CD4-positive, alpha-beta T cell treated with Interleukin-17A for 4 hours (primary cell): ENCODE results near the gene DNPEP.

Experiments used
- DNase-seq: peaks from one replicate; pipeline ENCODE4 v3.0.0-alpha.2; 2020; ENCODE audit warnings: mixed read lengths

The DNPEP gene

GRCh38 chr2:219387306-219388120 is at the start of gene DNPEP:
TSS of gene DNPEP (minus strand) at chr2:219387912. CDS start at chr2:219387794, 118 bp downstream.
- DNase-seq, result peak; percentile 91

GRCh38 chr2:219437141-219437540 is 49.4 kb upstream of the DNPEP start:
- no peak for DNase-seq

GRCh38 chr2:219436491-219436890 is 48.8 kb upstream of the DNPEP start:
- DNase-seq, result no peak

GRCh38 chr2:219435701-219436100 is 48.0 kb upstream of the DNPEP start:
- no peak for DNase-seq

- DNase-seq, result no peak
Measured at GRCh38 chr2:219434718-219435525, 47.2 kb upstream of the DNPEP start, which contains the start of gene SPEG. TSS of gene SPEG (plus strand) at chr2:219434843. CDS start at chr2:219434978, 135 bp downstream.

GRCh38 chr2:219434468-219434717 is 46.7 kb upstream of the DNPEP start:
- no peak for DNase-seq

GRCh38 chr2:219433666-219434467 is 46.2 kb upstream of the DNPEP start:
- DNase-seq, result peak; percentile 36

- peak; percentile 17 for DNase-seq
Measured at GRCh38 chr2:219430633-219431615, 43.2 kb upstream of the DNPEP start.

- DNase-seq, result no peak
Measured at GRCh38 chr2:219429958-219430606, 42.4 kb upstream of the DNPEP start.

- no peak for DNase-seq
Measured at GRCh38 chr2:219428469-219428868, 40.8 kb upstream of the DNPEP start.

- DNase-seq, result no peak
Measured at GRCh38 chr2:219426534-219427136, 38.9 kb upstream of the DNPEP start.

GRCh38 chr2:219426068-219426443 is 38.3 kb upstream of the DNPEP start:
- DNase-seq, result no peak

- no peak for DNase-seq
Measured at GRCh38 chr2:219425238-219426067, 37.7 kb upstream of the DNPEP start.

- DNase-seq, result no peak
Measured at GRCh38 chr2:219423652-219424377, 36.1 kb upstream of the DNPEP start.

GRCh38 chr2:219422952-219423534 is 35.3 kb upstream of the DNPEP start:
- no peak for DNase-seq

GRCh38 chr2:219421323-219421722 is 33.6 kb upstream of the DNPEP start:
- DNase-seq, result no peak

- DNase-seq, result no peak
Measured at GRCh38 chr2:219420687-219421086, 33.0 kb upstream of the DNPEP start.

- DNase-seq, result no peak
Measured at GRCh38 chr2:219419331-219420197, 31.9 kb upstream of the DNPEP start.
